SKM-1 (cell line): ENCODE data around the gene CISH.

Experiments
- DNase-seq: peaks from one replicate; lab custom pipeline; 2025; ENCODE audit not compliant: unreplicated experiment; lab: John Stamatoyannopoulos, UW

CISH gene

DNA sequence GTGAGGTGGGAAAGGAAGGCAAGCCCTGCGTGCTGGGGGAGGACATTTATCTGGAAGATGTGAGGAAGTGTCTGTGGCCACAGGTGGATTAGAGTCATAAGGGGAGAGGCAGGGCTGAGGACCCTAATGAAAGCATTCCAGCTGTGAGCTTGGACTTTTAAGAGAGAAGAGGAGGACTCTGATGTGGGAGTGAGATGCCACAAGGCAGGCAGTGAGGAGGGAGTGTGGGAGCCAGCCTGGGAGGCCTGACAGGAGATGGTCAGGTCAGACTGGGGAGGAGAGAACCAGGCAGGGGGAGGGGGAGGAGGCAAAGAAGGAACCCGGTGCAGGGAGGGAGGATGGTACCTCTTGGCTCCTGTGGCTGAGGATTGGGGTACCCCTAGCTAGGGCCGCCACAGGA is 26.4 kb upstream of the CISH start:
- no peak for DNase-seq

DNA sequence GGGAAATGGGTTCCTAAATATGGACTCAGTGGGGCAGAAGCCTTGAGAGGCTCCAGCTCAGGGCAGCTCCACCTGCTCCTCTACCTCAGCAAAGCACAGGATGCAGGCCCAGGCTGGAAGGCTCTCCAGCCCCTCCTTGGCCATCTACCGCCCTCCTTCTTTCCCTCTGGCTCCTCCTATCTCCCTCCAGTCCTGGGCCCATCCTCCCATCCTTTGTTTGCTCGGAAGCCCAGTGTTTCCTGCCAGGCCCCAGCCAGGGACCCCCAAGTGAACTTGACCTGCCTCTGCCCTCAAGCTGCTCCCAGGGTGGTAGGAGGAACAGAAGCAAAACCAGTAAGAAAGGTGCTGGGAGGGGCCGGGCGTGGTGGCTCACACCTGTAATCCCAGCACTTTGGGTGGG is 25.4 kb upstream of the CISH start:
- DNase-seq, result no peak

DNA sequence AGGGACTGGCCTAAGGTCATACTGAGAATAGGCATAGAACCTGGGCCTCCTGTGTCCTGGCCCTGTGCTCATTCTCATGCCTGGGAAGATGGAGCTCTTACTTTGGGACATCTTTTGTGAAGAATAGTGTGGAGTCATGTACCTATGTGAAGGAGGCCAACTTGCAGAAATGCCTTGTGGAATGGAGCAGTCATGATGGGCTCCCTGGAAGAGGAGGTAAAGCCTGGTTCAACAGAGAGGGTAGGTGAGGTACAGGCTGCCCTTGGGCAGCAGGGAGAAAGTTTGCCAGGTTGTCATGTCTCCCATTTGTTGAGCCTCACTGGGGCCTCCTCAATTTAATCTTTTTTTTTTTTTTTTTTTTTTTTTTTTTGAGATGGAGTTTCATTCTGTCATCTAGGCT is 23.5 kb upstream of the CISH start:
- no peak for DNase-seq

DNA sequence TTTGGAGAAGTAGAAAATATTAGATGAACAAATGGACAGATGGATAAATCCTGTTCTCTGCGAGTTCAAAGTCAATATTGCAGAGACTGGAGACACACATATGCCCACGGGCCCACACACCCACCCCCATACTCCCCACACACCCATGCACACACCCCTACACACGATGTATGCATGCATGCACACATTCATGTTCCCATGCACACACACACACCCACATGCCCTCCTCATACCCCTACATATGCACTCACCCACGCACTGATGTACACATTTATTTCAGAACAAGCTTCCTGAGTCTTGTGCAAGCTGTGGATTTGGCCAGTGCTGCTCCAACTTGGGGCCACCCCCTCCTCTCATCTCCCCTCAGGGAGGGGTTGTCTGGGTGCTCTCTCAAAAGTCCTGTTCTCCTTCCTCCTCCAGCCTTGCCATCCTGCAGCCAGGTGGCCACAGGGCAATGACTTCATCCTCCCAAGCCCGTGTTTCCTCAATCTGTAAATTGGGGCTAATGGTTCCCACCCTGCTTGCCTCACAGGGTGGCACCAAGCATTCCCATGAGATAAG is 21.7 kb upstream of the CISH start:
- no peak for DNase-seq

DNA sequence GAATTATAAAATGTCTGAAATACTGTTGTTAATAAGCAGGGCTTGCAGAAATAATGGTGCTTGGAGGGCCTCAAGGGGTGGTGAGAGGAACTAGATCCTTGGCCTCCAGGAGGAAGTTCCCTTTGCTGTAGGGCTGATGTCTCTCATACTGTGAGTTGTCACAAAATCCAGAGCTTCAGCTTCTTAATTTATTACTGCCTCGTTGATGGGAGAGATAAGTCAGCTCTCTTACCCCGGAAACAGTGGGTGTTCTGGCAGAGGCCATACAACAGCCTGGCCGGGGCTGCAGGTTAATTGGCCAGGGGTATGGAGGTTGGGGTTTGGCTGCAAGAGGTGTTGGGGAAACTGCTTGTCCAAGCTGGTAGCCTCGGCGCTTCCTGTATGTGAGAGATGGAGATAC is 20.9 kb upstream of the CISH start:
- peak; percentile 62 for DNase-seq

DNA sequence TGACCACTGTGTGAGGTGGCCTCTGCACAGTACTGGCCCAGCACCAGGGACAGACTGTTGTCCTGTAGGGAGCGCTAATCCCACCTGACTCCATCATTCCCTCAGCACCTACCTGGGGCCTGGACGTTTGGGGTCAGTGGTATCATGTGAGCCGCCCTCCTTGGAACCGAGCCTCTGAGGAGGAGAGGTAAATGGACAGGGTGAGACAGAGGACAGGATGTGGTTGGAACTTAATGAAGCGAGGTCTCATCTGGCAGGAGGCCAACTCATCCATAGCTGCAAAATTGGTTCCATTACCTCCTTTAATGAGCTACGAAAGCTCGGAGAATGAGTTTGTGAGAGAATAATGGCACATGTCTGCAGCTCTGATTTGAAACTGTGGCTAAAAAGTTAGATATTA is 19.3 kb upstream of the CISH start:
- DNase-seq, result no peak

DNA sequence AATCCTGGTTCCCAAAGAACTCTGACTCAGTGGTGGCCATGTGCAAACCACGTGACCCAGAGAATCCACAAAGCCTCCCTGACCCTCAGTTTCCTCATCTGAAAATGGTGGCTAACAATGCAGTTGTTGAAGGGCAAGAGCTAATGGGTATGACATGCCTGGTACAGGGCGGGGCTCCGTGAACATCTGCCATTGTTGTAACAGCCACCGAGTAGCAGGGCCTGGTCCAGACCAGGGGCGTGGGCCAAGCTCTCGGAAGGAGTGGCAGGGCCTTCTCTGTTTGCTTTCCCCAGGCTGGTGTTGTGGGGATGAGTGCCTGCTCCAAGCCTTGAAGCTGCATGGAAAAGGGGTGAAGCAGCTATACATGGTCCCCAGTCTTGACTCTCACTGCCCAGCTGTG is 18.8 kb upstream of the CISH start:
- no peak for DNase-seq

DNA sequence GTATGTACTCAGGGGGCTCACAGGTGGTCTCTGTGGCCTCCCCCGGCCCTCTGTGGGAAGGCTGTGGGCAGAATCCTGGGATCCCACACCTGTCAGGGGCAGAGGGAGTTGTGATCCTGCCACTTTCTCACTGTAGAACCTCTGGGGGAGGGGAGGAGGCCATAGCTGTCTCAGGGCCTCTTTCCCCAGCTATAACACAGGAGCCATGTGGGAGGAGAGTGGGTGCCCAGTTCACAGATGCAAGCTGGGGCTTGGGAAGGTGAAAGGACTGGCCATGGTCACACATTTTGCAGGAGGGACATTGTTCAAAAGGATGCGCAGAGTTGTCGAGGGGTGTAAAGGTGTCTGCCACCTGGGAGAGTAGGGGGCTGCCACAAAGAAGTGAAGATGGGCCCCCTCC is 17.0 kb upstream of the CISH start:
- DNase-seq, result no peak

DNA sequence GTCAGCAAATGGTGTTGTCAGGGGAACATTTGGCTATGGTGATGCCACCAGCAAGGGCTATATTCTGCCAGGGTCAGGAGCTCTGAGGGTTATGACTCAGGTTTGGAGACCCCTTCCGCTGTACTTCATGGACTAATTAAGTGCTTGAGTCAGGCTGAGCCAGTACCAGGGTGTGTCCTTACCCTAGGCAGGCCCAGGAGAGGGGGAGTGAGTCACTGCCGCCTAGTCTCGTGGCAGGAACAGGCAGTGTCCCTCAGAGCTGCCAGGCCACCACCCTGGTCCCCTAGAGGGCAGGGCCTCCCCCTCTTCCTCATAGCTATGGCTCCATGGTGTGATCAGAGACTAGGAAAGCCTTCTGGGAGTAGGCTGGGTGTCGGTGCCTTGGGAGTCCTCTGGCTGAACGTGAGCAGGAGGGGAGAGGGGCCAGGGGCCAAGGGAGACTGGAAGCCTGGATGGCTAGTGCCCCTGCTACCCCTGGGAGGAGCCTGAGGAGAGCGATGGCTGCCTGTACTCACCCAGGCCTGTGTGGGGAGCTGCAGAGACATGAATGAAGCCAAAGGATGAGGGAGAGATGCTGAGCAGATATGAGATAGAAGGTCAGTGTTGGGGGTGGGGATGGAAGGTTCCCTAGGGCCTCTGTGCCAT is 16.0 kb upstream of the CISH start:
- DNase-seq, result no peak

DNA sequence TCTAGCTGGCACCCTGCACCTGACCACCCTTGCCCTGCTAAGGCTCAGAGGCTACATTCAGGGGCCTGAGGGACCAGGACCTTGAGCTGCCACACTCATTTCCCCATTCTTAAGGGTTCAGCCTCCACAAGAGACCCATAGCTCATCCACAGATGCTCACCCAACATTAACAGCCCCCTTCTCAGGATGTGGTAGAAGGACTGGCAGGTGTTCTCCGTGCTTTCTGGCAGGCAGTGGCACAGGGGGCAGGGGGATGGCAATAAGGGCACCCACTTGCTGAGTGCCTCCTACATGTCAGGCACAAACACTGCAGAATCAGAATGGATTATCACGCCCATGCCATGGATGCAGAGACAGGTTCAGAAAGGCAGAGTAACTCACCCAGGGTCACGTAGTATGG is 14.8 kb upstream of the CISH start:
- no peak for DNase-seq

DNA sequence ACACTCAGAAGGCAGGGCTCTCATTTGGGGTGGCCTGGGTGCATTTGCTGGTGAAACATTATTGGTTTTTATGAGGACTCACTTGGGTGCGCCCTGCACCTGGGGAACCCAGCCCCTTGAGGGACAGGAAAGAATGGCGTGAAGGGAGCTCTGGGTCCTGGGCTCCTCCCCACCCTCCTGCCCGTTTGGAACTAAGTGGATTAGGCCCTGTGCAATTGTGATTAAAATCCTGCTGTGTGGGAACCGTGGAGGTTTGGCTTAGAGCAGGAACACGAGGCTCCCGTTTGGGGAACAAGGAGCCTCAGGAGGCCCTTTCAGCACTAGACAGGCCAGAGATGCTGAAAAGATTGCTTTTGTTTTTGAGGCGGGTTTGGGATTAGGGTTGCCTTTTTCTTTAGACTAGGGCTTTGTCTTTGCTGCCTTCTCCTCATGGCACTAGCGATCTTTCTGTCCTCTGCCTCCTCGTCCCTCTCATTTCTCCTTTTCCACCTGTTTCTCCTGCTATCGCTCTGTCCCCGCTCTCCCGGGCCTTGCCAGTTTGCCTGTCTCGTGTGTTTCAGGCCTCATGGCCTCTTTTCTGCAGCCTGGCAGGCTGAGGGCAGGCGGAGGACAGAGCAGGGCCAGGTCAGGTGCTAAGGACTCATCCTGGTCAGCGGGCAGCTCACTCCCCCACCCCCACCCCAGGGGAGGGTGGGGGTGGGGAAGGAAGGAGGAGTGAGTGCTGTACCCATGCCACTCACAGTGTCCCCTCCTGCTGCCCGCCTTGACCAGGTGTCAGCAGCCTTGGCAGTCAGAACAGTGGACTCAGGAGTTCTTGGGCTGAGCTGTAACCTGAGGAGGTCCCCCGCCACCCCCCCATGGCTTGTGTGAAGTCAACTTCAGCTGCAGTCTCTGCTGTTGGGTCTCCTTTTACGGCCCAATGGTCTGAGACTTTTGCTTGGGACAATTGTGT is 13.9 kb upstream of the CISH start:
- DNase-seq, result no peak

DNA sequence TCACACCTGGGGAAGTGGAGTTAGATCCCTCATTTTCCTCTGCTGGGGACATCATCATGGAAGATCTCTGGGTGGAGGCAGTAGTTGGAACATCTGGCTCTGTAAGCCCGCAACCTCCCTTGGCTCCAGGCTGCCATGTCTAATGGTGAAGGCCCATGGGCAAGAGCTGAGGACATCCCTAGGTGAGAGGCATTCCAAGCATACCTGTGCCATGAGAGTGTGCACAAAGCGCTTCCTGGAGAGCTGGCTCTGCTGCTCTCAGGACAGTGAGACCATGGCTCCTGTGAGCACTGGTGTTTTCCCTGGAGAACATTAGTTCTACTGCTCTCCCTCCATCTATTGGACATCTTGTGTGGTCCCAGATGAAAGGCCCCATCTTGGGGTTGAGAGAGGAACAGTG is 13.1 kb upstream of the CISH start:
- DNase-seq, result no peak

DNA sequence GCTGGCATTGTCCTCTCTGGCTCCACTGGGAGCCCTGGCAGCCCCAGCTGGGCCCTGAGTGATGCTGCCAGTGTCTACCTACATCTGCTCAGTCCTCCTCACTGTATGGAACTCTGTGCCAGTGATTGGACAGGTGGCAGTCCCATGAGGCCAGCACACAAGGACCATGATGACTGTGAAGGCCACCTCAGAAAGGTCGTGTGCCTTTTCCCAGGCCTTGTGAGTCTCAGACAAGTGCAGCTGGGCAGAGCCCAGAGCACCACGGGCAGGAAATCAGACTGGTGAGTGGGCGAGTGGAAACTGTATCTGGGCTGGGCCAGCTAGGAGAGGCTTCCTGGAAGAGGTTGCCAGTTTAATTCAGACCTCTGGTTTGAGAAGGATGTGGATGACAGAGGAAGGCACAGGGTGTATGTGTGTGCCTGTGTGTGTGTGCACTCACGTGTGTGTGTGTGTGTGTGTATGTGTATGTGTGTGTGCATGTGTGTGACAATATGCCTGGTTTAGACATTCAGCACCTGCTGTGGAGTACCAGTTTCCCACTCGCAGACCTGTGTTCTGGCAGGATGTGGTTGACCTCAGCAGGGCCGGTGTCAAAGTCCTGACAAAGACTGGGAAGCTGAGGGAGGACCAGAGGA is 12.4 kb upstream of the CISH start:
- DNase-seq, result no peak

DNA sequence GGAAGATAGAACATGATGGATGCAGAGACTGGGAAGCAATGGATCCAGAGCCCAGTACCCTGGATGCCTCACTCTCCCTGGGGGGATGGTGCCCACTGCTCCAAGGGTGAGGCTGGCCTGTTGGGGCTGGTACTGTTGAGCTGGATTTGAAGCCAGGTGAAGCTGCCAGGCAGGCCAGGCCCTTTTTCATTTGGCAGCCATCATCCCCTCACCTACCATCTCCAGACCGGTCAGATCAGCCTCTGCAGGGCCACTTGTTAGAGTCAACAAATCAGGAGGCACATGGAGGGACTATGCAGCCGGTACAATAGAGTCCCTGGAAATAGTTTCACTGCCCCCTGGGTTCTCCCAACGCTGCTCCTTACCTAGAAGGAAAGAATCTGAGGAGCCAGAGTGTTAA is 11.3 kb upstream of the CISH start:
- DNase-seq, result no peak

DNA sequence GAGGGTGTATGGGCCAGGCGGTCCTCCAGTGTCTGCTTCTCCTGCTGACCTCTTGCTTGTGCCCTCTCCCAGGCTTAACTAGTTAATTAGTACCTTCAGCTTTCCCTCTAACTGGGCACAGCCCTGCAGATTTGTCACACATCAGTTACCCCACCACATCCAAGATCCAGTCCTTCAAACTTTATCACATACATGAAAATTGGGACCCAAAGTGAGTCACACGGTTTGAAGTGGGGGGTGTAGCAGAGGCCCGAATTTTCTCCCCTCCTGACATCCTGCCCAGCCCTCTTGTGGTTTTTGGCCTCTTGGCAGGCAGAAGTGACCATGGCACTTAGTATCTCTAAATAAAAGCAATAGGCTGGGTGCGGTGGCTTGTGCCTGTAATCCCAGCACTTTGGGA is 9.2 kb upstream of the CISH start:
- no peak for DNase-seq

DNA sequence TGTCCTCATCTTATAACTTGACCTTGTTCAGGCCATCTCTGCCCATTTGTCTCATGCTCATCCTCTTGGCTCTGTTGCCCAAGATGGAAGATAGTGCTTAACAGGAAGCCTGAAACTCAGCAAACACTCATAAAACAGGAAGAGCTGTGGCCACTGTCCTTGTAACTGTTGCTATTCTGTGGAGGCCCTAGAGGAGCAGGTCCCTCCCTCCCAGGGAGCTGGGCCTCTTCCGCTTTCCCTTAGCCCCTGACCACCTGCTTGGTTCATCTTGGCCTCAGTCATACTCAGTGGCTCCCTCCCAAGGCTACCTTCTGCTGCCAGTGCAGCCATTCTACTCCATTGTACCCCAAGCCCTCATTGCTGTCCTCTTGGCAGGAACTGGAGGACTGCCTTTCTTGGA is 8.8 kb upstream of the CISH start:
- DNase-seq, result peak; percentile 97

DNA sequence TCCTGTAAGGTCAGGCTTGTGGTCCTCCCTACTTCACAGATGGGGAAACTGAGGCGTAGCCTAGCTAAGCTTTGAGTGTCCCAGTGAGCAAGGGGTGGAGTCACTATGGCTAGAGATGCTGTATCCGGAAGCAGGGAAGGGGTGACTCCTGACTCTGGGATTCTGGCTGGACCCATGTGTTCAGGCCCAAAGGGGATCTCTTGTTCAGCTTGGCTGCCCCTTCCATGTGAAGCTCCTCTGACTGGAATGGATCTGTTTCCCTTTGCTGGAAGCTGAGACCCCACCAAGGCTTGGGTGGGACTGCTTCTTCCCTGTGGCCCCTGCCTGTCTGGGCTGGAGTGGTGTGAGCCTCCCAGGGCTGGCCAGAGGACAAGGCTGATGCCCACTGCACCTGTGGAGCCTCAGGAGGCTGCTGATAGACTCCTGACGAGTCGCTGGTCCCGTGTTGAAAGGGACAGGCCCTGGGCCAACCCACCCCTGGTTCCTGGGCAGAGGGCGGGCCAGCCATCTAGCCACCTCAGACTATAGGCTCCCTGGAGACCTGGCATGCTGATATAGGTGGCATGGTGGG is 6.4 kb upstream of the CISH start:
- DNase-seq, result no peak

DNA sequence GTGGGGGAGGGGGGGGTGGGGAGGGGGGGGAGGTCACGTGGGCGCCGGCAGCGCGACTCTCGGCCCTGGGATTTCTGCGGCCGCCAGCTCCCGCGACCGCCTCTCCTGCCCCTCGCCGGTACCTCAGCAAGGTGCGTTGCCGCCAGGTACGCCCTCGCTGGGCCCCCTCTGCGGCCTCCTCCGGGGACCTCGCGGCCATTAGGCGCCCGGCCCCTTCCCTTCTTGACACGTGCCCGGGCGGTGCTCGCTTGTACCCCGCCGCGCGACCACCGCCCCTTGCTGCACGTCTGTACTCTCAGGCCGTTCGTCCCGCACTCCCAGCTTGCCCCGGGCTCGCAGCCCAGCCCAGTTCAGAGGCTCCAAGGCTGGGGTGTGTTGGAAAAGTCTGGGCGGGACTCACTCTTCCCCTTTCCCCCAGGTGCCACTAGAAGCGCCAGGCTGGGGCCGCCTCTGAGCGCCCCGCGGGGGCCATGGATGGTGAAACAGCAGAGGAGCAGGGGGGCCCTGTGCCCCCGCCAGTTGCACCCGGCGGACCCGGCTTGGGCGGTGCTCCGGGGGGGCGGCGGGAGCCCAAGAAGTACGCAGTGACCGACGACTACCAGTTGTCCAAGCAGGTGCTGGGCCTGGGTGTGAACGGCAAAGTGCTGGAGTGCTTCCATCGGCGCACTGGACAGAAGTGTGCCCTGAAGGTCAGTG is 5.7 kb upstream of the CISH start, which contains the start of gene MAPKAPK3:
Gene MAPKAPK3 (plus strand): TSS at position 56 of the 696 bp plus-strand sequence. CDS start 415 bp downstream, at position 471.
- DNase-seq, result no peak

DNA sequence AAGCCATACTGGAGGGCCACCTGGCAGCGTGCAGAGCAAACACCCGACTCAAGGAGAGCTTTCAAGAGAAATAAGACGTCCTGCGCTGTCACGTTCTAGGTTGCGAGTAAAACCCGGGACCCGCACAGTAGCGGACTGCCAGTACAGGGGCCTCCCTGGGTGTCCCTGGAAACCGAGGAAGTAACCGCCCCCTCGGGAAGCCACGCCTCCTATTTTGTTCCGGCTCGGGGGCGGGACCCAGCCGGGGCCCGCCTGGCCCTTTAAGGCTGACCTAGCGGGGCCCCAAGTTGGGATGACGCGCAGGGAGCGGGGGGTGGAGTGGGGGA is 5.2 kb upstream of the CISH start:
- DNase-seq, result peak; percentile 83

DNA sequence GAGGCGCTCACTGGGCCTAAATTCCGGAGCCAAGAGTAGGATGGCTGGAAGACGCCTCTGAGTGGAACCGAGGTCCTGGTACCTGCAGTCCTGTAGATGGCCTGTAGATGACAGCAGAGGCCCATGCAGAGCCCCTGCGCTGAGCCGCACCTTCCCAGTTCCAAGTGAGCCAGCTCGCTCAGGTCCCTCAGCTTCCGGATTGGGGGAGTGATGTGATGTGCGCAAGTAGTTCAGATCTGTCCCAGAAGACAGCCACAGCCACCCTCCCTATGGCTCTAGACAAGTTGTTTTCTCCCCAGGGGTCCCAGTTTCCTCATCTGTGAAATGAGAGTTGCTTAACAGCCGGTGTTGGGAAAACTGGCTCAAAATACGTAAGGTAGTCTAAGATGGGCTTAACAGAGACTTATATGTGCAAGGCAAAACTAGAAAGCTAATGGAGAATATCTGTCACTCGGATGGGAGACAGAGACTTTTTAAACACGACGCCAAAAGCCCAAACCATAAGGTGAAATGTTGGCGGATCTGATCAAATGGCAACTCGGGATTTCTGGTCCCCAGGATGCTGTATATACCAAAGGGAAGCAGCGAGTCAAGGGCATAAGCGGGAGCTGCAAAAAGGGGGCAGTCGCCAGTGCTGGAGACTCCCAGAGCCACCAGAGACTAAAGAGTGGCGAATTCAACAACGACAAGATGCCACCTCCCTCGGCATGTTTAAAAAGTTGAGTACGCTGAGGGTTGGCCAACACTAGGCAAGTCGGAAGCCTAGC is 4.6 kb upstream of the CISH start:
- peak; percentile 80 for DNase-seq
